Limb (tissue), 2 donors: ENCODE data around the gene SP8.
"Not testable (repeated sequence)": the region's sequence is repeated elsewhere in the genome, so short reads cannot be mapped to it uniquely, and the experiment has no call there.

Source experiments
- DNase-seq, 2 donors: peaks; one replicate each; pipeline ENCODE4 v3.0.0-alpha.2; 2016; ENCODE audit errors: extremely low spot score in 2 of 2

Gene SP8

DNA sequence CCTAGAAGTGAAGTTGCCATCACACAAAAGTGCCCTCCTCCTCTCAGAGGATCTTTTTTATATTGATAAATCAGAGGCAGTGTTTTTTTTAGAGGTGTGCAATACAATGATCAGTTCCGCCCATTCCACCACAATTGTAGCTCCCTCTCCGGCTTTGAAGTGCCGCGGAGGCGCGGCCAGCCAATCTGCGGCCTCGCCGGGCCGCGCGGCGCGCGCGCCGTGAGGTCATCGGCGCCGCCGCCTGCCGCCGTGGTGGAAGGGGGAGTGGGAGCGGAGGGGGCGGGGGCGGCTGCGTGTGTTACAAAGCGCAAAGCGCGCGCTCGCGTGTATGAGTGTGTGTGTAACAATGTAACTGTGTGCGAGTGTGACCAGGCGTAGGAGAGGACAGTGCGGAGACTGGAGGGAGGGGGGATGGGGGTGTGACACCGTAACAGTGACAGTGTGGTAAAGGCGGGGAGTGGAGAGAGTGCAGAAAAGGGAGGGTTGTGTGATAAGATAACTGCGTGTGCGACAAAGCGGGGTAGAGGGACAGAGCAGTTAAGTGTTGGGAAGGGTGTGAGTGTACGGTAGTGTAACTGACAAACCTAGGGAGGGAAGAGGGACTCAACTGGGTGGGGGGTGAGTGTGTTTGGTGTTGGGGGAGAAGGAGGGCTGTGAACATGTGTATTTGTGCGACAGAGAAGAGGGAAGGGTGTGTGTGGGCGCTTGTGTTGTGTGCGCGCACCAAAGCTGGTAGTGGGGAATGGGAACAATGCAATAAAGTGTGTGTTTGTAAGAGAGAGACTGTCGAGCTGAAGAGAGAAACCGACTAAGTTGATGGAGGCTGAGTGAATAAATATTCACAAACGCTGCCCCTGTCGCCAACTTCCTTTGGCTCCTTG is at the start of gene SP8:
Gene SP8, minus strand, starts transcription at position 108 of the 881 bp plus-strand sequence. Its CDS starts 88 bp downstream, at position 20.
- peak in 1 of 2 donors; percentile 79 for DNase-seq

- not testable (repeated sequence) for DNase-seq
Measured at GRCh38 chr7:20836424-20836823, 49.7 kb upstream of the SP8 start.

DNA sequence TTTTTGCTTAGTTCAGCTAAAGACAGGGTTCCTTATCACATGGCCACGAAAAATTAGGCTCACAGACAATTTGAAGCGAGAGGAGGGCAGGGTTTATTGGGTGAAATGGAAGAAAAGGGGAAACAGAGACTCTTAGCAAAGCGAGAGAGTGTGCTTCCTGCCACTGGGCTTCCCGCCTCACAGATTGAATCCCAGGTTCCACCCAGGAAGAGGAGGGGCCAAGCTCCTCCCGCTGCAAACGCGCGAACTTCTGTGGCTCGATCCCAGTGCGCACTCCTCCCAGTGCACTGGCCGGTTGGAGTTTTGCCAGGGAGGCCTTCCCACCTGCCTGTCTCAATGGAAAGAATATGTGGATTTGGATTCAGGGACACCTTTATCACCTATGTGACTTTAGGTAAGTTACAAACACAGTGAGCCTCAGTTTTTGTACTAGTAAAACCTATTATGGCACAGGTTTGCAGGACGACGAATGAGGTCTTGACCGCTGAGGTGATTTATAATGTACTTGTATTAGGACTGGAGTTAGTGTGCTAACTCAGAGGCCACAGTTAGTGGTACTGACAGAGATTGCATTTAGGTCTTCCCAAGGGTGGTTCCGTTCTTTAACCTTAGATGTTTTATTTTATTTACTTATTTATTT is 48.5 kb upstream of the SP8 start:
- DNase-seq = no peak

DNA sequence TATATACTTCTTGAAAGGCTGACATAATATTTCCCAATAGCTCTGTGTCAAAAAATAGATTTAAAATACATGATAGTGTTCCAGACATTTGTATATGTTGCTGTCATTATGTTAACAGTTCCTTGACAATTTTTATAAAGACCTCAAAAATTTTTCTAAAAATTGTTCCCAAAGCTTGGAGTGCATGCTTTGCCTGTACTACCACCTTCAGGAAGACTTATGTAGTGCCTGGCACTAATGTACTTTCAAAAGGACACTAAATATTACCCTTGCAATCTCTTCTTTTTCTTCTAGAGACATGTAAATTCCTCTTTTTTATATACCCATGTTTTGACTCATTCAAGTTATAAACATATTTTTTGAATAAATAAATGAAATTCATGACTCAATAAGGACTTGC is 48.0 kb upstream of the SP8 start:
- DNase-seq = no peak

DNA sequence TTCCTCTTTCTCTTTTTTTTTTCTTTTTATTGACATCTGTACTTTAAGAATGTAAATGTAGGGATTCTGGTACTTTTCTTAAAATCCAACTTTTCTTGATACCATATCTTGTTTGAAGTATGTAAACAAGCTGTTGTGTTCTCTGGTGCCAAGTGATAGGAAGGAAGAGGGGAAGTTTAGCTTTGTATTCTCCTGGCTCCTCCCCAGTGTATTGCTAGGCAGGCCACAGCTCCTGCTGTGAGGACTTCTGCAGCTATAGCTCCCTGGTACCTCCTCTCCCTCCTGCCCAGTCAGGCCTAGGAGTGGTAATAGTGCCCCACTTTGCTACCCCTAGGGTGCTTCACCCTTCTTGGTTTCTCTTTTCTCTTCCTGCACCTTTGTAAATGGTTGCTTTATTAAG is 45.3 kb upstream of the SP8 start:
- DNase-seq = no peak

GRCh38 chr7:20831451-20831850 is 44.8 kb upstream of the SP8 start:
- DNase-seq = no peak

DNA sequence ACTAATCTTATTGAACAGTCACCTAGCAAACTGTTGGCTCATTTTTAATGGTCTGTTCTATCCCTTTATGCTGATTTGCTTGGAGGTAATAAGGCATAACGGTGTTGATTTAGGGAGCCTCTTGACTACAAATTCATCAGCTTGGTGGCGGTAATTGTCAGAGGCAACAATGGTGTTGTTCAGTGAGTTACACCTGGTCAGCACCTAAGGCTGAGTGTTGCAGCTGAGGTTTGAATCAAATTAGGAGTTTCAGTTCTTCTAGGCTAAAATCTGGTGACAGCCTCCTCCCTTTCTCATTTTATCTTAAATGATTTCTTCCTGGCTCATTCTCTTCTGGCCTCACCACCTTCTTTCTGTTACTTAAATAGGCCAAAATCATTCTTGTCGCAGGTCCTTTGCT is 42.3 kb upstream of the SP8 start:
- no peak for DNase-seq

DNA sequence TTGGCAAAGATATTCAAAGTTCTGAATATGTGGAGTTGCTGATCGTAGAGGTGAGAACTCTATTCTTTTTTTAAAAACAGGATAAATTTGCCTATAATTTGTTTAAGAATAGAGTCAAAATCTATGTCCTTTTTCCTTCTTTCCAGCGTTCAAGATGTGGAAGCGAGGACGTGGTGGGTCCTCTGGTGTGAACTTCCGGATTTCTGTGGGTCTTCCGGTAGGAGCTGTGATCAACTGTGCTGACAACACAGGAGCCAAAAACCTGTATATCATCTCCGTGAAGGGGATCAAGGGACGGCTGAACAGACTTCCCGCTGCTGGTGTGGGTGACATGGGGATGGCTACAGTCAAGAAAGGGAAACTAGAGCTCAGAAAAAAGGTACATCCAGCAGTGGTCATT is 40.5 kb upstream of the SP8 start:
- no peak for DNase-seq

DNA sequence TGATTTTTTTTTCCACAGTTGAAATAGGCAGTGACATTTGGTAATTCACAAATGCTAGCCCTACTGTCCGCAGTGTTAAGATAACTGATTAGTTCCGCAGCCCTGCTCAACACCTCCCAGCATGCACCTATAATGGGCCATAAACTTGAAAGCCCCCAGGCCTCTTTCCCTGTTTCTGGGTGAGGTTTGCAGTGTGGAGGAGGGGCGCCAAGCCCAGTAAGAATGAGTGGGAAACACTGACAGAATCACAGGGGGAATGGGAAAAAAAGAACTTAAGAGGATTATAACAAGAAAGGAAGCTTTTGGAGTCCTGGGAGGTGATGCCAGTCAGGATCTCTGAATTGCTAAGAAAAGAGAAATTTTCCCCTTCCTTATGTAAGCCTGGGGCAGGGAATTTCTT is 39.6 kb upstream of the SP8 start:
- DNase-seq = no peak

DNA sequence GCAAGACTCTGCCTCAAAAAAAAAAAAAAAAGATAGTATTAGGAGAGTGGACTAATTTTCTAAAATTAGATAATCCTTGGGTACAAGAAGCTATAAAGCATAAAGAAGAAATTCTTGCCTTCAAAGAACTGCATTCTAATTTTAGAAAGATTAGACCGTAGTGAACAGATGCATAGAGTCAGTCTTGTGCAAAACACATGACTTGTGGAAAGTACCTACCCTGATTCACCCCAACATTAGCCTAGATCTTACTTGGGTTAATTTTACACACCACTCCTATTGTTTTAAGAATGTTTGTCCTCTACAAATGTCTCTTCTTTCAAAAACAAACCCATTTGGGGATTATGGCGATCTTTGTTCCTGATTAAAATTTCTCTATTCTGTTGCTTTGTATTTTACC is 38.9 kb upstream of the SP8 start:
- no peak for DNase-seq

GRCh38 chr7:20821390-20821789 is 34.7 kb upstream of the SP8 start:
- DNase-seq = not testable (repeated sequence)

GRCh38 chr7:20816372-20816959 is 29.8 kb upstream of the SP8 start:
- DNase-seq = no peak

GRCh38 chr7:20804345-20804744 is 17.7 kb upstream of the SP8 start:
- DNase-seq = no peak

DNA sequence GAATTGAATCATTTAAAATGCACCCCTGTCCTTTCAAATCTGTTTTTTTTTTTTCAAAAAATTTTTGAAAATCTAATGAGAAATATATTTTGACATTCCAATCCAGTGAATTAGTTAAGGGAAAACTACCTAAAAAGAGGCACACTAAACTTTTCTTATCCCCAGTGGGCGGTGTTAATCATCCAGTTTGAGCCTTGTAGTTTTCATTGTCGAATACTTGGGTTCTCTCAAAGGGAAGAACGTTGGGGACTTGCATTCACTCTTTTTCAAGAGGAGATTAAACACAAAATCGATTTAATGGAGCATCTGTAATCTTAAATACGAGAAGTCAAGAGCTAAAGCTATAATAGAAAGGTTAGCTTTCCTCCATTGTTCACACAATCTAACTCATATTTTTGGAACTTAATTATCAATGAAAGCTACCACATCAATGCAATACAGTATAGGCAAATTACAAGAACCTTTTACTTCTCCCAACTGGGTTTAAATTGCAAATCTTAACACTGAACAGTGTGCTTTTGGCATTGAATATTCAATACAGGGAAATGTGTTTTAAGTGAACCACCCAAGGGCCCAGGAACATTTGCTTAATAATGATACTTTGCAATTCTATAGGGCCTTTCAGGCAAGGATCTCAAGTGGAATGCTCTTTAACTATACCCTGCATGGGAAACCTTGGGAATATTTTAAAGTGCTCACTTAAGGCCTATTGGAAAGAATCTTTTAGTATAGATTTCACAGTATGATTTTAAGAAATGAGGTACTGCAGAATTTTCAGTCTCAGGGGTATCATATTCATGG is 13.1 kb upstream of the SP8 start:
- no peak for DNase-seq

DNA sequence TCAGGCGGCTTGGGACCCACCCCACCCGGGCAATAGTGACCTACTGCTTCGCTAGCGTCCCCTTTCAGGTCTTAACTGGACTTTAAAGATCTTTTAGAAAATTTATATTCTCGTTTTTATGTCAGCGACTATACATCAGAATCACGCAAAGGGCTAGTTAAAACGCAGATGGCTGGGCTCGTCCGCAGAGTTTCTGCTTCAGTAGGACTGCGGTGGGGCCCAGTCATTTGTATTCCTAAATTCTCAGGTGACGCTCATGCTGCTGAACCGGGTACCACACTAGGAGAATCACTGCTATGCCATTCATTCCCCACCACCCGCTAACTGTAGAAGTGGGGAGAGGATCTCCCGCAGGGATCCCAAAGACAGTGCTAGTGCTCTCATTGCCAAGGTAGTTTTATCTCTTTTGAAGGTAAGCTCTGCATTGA is 12.0 kb upstream of the SP8 start:
- DNase-seq = no peak

DNA sequence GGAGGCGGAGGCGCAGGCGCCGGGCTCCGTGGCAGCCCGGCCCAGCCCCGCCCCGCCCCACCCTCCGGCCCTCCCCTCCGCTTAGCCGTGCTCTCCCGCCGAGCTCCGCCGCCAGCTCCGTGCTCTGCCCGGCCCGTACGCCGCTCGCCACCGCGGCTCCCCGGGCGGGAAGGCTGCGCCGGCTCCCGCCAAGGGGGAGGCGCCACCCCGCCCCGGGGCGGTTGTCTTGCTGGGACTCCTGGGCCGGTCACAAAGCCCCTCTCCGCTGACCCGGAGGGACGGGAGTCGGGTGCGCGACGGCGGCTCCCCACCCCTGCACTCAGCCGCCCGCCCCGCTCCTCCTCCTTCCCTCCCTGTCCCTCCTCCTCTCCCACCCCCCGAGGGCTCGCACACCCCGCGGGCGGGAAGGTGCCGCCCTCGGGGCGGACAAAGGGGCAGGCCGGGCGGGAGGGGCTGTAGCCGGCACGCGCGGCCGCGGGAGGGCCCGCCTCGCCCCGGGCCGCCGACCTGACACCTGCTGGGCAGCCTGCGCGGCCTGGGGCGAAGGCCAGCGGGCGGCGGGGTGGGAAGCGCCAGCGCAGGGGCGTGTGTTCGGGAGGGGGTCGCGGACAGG is 11.5 kb upstream of the SP8 start:
- DNase-seq = peak in 1 of 2 donors; percentile 68

- peak in 1 of 2 donors; percentile 65 for DNase-seq
Measured at GRCh38 chr7:20797462-20798080, 10.9 kb upstream of the SP8 start.

DNA sequence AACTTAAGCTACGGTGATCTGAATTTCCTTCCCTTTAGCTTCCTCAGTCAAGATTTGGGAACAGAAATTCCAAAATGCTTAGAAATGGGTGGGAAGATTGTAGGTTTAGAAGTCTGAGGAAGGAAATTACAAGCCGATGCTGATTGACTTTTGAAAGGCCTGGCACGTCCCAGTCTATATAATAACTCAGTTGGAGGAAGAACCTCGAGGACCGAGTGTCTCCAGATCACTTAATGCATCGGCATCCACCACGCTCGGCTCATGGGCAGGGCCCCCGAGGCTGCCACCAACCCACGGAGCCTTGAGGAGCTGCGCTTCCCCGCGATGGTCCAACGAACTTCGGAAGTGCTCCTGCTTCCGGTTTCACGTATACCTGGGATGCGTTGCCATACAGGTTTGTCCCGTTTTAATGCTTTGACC is 10.4 kb upstream of the SP8 start:
- no peak for DNase-seq

DNA sequence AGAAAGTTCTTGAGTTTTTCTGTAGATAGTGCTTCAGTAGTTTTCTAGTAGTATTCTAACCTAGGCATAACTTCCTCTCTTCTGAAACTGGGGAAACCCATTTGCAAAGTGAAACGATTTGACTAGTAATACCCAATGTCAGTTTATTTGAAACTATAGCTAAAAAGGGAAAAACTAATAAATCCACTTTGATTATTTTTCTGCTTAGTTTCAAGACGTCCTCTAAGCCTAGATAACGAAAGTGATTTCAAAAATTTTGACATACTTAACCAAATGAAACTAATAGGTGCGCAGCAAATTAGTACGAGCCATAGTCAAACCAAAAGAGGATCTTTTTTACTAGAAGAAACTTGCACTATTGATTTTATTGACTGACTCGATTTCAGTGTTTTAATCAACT is 9.8 kb upstream of the SP8 start:
- no peak for DNase-seq

DNA sequence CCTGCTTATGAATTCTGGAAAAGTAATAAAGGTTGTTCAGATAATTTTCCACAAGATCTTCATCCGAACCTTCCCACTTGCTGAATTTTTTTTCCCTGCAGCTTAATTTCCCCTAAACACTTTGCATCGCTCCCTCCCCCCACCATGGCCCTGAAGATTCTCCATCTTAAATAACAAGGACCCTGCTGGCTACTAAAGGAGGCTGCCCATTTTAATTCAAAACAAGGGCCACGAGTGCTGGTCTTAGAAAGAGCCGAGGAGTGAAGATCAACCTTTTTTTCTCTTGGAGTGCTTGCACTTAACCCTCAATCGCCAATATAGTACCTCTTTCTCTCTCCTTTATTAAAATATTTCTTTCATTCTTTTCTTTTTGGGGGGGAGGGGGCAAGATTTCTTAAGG is 9.2 kb upstream of the SP8 start:
- no peak for DNase-seq

DNA sequence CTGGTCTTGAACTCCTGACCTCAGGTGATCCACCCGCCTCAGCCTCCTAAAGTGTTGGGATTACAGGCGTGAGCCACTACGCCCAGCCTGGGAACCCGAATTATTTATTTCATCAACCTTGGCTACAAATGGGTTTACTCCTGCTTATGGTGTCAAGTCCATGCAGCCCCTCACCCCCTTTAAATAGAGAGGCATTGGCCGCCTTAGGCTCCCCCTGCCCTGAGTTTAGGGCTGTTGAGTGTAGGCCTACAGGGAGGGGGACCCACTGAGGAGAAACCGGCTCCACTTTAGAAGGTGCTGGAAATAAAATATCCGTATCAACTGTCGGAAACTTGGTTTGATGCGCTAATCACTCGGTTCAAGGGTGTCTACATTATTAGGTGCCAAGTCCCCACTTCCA is 8.7 kb upstream of the SP8 start:
- DNase-seq = no peak
